Neural cell (in vitro differentiated cells): Measurements from ENCODE around the gene MKRN2. TPM values are rescaled to one million over a fixed set of nuclear protein-coding genes. Genes with fewer than 3 reads are reported as not detected.

Experiments
- H2AFZ ChIP-seq: fragments of 200-600, 300-800 bp; sonication (generic), shearing (Covaris generic); 2 replicates; pipeline ENCODE4 v1.6.0; 2014; ENCODE audit warnings: low read depth, mild to moderate bottlenecking, antibody characterized with exemption, low read length, moderate library complexity
- H3F3A ChIP-seq: fragments of 200-600 bp; shearing (Covaris generic); 2 replicates; pipeline ENCODE4 v1.6.1; 2016; ENCODE audit warnings: mild to moderate bottlenecking, moderate library complexity, mixed read lengths, antibody characterized with exemption, low read length; ENCODE audit not compliant: insufficient read depth, poor library complexity, severe bottlenecking
- H3K27ac ChIP-seq: fragments of 200-600, 300-800 bp; sonication (generic), shearing (Covaris generic); 2 replicates; pipeline ENCODE4 v1.5.1; 2014; ENCODE audit warnings: mild to moderate bottlenecking, low read length, moderate library complexity
- H3K27me3 ChIP-seq: fragments of 300-800, 200-600 bp; sonication (generic), shearing (Covaris generic); 2 replicates; pipeline ENCODE4 v1.6.0; 2014; ENCODE audit warnings: mild to moderate bottlenecking, low read depth, low read length, moderate library complexity; ENCODE audit not compliant: insufficient read depth
- H3K36me3 ChIP-seq: fragments of 300-800, 200-600 bp; sonication (generic), shearing (Covaris generic); 2 replicates; pipeline ENCODE4 v1.5.1; 2014; ENCODE audit warnings: mild to moderate bottlenecking, antibody characterized with exemption, low read length, moderate library complexity; ENCODE audit not compliant: insufficient read depth
- H3K4me2 ChIP-seq: fragments of 300-800, 200-600 bp; sonication (generic), shearing (Covaris generic); 2 replicates; pipeline ENCODE4 v1.6.0; 2014; ENCODE audit warnings: mild to moderate bottlenecking, low read length
- H3K4me3 ChIP-seq: fragments of 300-800, 200-600 bp; sonication (generic), shearing (Covaris generic); 2 replicates; pipeline ENCODE4 v1.5.1; 2014; ENCODE audit warnings: mild to moderate bottlenecking, low read length, moderate library complexity
- H3K79me2 ChIP-seq: fragments of 200-600 bp; shearing (Covaris generic); replicated peaks from 2 replicates; pipeline ENCODE4 v1.6.0; 2014; ENCODE audit warnings: mild to moderate bottlenecking, low read length, moderate library complexity; ENCODE audit not compliant: insufficient read depth
- H3K9ac ChIP-seq: fragments of 300-800, 200-600 bp; sonication (generic), shearing (Covaris generic); 2 replicates; pipeline ENCODE4 v1.6.1; 2016; ENCODE audit warnings: mild to moderate bottlenecking, low read length, mixed read lengths
- H3K9me2 ChIP-seq: fragments of 200-600 bp; shearing (Covaris generic); 2 replicates; pipeline ENCODE4 v1.6.1; 2016; ENCODE audit warnings: mild to moderate bottlenecking, low read length, mixed read lengths; ENCODE audit not compliant: insufficient read depth
- H3K9me3 ChIP-seq: fragments of 200-600, 300-800 bp; sonication (generic), shearing (Covaris generic); 2 replicates; pipeline ENCODE4 v1.6.1; 2016; ENCODE audit warnings: mild to moderate bottlenecking, mixed run types, low read length, moderate library complexity, mixed read lengths
- H4K20me1 ChIP-seq: fragments of 200-600 bp; shearing (Covaris generic); 2 replicates; pipeline ENCODE4 v1.6.1; 2016; ENCODE audit warnings: mild to moderate bottlenecking, mixed run types; ENCODE audit not compliant: insufficient read depth
- EP300 ChIP-seq: fragments of 450-650 bp; conservative IDR thresholded peaks from 2 replicates; pipeline ENCODE4 v1.6.1; 2014; ENCODE audit warnings: antibody characterized with exemption, mild to moderate bottlenecking, moderate library complexity; ENCODE audit not compliant: poor library complexity, severe bottlenecking
- EZH2 ChIP-seq: fragments of 200-600, 300-800 bp; shearing (Covaris generic), sonication (generic); IDR thresholded peaks from 2 replicates; pipeline ENCODE4 v1.6.1; 2014; ENCODE audit warnings: antibody characterized with exemption, low read length, borderline replicate concordance, mild to moderate bottlenecking; ENCODE audit not compliant: insufficient read depth, poor library complexity, severe bottlenecking
- MXI1 ChIP-seq: fragments of 450-650 bp; conservative IDR thresholded peaks from 2 replicates; pipeline ENCODE4 v1.6.1; 2014; ENCODE audit warnings: antibody characterized with exemption, mild to moderate bottlenecking; ENCODE audit not compliant: poor library complexity, severe bottlenecking
- POLR2AphosphoS5 ChIP-seq: IDR thresholded peaks from 2 replicates; pipeline ENCODE4 v1.6.1; 2012
- RAD21 ChIP-seq: fragments of 450-650 bp; conservative IDR thresholded peaks from 2 replicates; pipeline ENCODE4 v1.6.1; 2014; ENCODE audit warnings: antibody characterized with exemption, mild to moderate bottlenecking, moderate library complexity
- SMC3 ChIP-seq: fragments of 450-650 bp; conservative IDR thresholded peaks from 2 replicates; pipeline ENCODE4 v1.6.1; 2014; ENCODE audit warnings: antibody characterized with exemption, mild to moderate bottlenecking, moderate library complexity; ENCODE audit not compliant: poor library complexity
- TAF1 ChIP-seq: IDR thresholded peaks from 2 replicates; pipeline ENCODE4 v1.6.1; 2012; ENCODE audit warnings: low read depth
- polyA plus RNA-seq: library from polyadenylated mRNA; depleted of rRNA; stranded (reverse); fragments of >200 nt; gene quantifications from 2 replicates; pipeline ENCODE4 v1.2.3, GENCODE V29; 2014
- TF ChIP-seq, protein P1 (sequence below): fragments of 450-650 bp; IDR thresholded peaks from 2 replicates; pipeline ENCODE4 v1.5.1; 2014; ENCODE audit warnings: antibody characterized with exemption, mild to moderate bottlenecking, moderate library complexity; ENCODE audit not compliant: poor library complexity, severe bottlenecking
- TF ChIP-seq, protein P2 (sequence below): IDR thresholded peaks from 2 replicates; pipeline ENCODE4 v1.6.1; 2012; ENCODE audit warnings: borderline replicate concordance

MKRN2 gene
- polyA plus RNA-seq, 1 donor from 2014 or later = 47.6 TPM

DNA sequence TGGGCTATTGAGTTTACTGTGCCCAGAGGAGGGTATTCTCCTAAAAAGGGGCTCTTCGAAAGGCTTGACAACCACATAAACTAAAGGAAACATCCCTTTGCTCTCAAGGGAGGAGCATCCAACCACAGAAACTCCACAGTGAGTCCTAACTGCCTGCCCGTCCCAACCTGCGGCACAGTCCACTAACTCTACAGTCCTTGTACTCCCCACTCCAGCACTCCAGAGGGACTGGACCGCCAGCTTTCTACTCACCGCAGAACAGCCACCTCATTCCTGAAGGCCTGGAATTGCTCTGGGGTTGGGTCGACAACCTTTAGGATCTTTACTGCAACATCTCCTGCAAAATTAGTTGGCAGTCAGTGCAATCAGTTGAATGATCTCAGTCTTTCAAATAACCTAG lies 34.6 kb downstream of the MKRN2 start:
- no peak overlapping the region for H3K4me3 ChIP-seq
- H3F3A ChIP-seq = no peaks in the 10 kb centered on the region
- H3K4me2 ChIP-seq = no peak overlapping the region
- no peaks in the 10 kb centered on the region for H4K20me1 ChIP-seq
- TF ChIP-seq, protein P1, sequence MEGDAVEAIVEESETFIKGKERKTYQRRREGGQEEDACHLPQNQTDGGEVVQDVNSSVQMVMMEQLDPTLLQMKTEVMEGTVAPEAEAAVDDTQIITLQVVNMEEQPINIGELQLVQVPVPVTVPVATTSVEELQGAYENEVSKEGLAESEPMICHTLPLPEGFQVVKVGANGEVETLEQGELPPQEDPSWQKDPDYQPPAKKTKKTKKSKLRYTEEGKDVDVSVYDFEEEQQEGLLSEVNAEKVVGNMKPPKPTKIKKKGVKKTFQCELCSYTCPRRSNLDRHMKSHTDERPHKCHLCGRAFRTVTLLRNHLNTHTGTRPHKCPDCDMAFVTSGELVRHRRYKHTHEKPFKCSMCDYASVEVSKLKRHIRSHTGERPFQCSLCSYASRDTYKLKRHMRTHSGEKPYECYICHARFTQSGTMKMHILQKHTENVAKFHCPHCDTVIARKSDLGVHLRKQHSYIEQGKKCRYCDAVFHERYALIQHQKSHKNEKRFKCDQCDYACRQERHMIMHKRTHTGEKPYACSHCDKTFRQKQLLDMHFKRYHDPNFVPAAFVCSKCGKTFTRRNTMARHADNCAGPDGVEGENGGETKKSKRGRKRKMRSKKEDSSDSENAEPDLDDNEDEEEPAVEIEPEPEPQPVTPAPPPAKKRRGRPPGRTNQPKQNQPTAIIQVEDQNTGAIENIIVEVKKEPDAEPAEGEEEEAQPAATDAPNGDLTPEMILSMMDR = no peak
- no peak for TF ChIP-seq MXI1
- TF ChIP-seq EZH2 = no peak
- no peak for TF ChIP-seq SMC3
- TF ChIP-seq, protein P2, sequence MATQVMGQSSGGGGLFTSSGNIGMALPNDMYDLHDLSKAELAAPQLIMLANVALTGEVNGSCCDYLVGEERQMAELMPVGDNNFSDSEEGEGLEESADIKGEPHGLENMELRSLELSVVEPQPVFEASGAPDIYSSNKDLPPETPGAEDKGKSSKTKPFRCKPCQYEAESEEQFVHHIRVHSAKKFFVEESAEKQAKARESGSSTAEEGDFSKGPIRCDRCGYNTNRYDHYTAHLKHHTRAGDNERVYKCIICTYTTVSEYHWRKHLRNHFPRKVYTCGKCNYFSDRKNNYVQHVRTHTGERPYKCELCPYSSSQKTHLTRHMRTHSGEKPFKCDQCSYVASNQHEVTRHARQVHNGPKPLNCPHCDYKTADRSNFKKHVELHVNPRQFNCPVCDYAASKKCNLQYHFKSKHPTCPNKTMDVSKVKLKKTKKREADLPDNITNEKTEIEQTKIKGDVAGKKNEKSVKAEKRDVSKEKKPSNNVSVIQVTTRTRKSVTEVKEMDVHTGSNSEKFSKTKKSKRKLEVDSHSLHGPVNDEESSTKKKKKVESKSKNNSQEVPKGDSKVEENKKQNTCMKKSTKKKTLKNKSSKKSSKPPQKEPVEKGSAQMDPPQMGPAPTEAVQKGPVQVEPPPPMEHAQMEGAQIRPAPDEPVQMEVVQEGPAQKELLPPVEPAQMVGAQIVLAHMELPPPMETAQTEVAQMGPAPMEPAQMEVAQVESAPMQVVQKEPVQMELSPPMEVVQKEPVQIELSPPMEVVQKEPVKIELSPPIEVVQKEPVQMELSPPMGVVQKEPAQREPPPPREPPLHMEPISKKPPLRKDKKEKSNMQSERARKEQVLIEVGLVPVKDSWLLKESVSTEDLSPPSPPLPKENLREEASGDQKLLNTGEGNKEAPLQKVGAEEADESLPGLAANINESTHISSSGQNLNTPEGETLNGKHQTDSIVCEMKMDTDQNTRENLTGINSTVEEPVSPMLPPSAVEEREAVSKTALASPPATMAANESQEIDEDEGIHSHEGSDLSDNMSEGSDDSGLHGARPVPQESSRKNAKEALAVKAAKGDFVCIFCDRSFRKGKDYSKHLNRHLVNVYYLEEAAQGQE = no peak
- no peak for TF ChIP-seq EP300
- no peak for TF ChIP-seq RAD21
- no peak for TF ChIP-seq TAF1
- no peak for TF ChIP-seq POLR2AphosphoS5
- no peaks in the 10 kb centered on the region for H3K79me2 ChIP-seq
- H3K36me3 ChIP-seq = peaks cover 24% of the 10 kb centered on the region
- no peak overlapping the region for H3K9ac ChIP-seq
- H3K9me2 ChIP-seq = no peaks in the 10 kb centered on the region
- no peak overlapping the region for H3K27ac ChIP-seq
- no peaks in the 10 kb centered on the region for H3K9me3 ChIP-seq
- no peak overlapping the region for H2AFZ ChIP-seq
- no peaks in the 10 kb centered on the region for H3K27me3 ChIP-seq

DNA sequence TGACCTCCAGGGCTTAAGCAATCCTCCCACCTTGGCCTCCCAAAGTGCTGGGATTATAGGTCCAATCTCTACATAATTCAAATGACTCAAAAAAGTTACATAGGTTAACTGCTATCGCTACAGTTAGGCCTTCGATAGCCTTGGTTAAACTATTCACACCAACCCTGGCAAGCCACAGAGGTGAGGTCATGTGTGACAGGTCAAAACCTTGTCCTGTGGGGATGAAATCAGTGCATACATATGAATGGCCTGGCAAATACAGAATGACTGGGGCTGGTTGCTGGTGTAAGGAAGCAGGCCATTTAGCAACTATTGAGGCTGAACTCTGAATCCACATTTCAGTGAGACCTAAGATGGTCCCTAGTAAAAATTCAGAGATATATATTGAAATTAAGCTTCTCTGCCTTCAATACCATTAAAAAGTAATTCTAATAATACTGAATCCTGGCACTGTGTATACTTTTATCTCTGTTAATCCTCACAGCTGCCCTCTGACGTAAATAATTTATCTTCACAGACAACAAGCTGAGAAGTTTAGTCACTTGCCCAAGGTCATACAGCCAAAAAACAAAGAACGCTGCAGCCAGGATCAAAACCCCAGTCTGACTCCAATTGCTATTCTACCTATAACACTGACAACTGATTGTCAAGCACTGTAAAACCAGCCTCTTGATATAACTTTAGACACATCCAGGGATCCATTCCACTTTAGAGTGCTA lies 35.3 kb downstream of the MKRN2 start:
- Histone ChIP-seq H3K9me3 (no peaks in the 10 kb centered on the region), H3K9me2 (no peaks in the 10 kb centered on the region), H3F3A (no peaks in the 10 kb centered on the region), H3K27ac (no peak overlapping the region), H3K27me3 (no peaks in the 10 kb centered on the region), H3K4me3 (no peak overlapping the region), H3K9ac (no peak overlapping the region), H3K79me2 (no peaks in the 10 kb centered on the region), H4K20me1 (no peaks in the 10 kb centered on the region), H2AFZ (no peak overlapping the region), H3K4me2 (no peak overlapping the region), H3K36me3 (peaks cover 24% of the 10 kb centered on the region)
- TF ChIP-seq EZH2 (no peak), SMC3 (no peak), TAF1 (no peak), RAD21 (no peak), MXI1 (no peak), EP300 (no peak), POLR2AphosphoS5 (no peak)
- TF ChIP-seq, protein P2 = no peak
- TF ChIP-seq, protein P1 = no peak
